ENCODE measurements around the gene PARP8.
"Not testable (repeated sequence)": the region's sequence is repeated elsewhere in the genome, so short reads cannot be mapped to it uniquely, and the experiment has no call there.

PARP8 gene

GRCh38 chr5:50684721-50685120 is 18.3 kb downstream of the PARP8 start:
- no peak for DNase-seq

- DNase-seq, result no peak
Observed at GRCh38 chr5:50687548-50687947, 21.1 kb downstream of the PARP8 start.

- no peak for DNase-seq
Observed at GRCh38 chr5:50691399-50692016, 25.1 kb downstream of the PARP8 start.

- no peak for DNase-seq
Observed at GRCh38 chr5:50694027-50694590, 27.7 kb downstream of the PARP8 start.

- not testable (repeated sequence) for DNase-seq
Observed at GRCh38 chr5:50694626-50695025, 28.2 kb downstream of the PARP8 start.

GRCh38 chr5:50697739-50698138 is 31.3 kb downstream of the PARP8 start:
- no peak for DNase-seq

- DNase-seq, result peak; percentile 36
Observed at GRCh38 chr5:50699737-50700136, 33.3 kb downstream of the PARP8 start.

- no peak for DNase-seq
Observed at GRCh38 chr5:50700706-50701105, 34.3 kb downstream of the PARP8 start.

- DNase-seq, result no peak
Observed at GRCh38 chr5:50702615-50703366, 36.4 kb downstream of the PARP8 start.

GRCh38 chr5:50703367-50703666 is 36.9 kb downstream of the PARP8 start:
- no peak for DNase-seq

- DNase-seq, result no peak
Observed at GRCh38 chr5:50704730-50705129, 38.3 kb downstream of the PARP8 start.

- no peak for DNase-seq
Observed at GRCh38 chr5:50709471-50709870, 43.0 kb downstream of the PARP8 start.

GRCh38 chr5:50710838-50711237 is 44.4 kb downstream of the PARP8 start:
- no peak for DNase-seq

GRCh38 chr5:50711280-50711679 is 44.8 kb downstream of the PARP8 start:
- DNase-seq, result peak; percentile 54

GRCh38 chr5:50712479-50712878 is 46.0 kb downstream of the PARP8 start:
- no peak for DNase-seq

- no peak for DNase-seq
Observed at GRCh38 chr5:50715001-50715400, 48.6 kb downstream of the PARP8 start.

GRCh38 chr5:50716134-50716533 is 49.7 kb downstream of the PARP8 start:
- no peak for DNase-seq

GRCh38 chr5:50717651-50718050 is 51.2 kb downstream of the PARP8 start:
- no peak for DNase-seq

- DNase-seq, result no peak
Observed at GRCh38 chr5:50720061-50720710, 53.7 kb downstream of the PARP8 start.

- no peak for DNase-seq
Observed at GRCh38 chr5:50722223-50722622, 55.8 kb downstream of the PARP8 start.

- no peak for DNase-seq
Observed at GRCh38 chr5:50724262-50724661, 57.8 kb downstream of the PARP8 start.

GRCh38 chr5:50725800-50726474 is 59.5 kb downstream of the PARP8 start:
- DNase-seq, result no peak

GRCh38 chr5:50726475-50727148 is 60.2 kb downstream of the PARP8 start:
- DNase-seq, result no peak

Measured in stimulated activated CD4-positive, alpha-beta T cell treated with anti-CD3 and anti-CD28 coated beads, Interleukin-1b, Interleukin-23, amount 100 ng/mL, for 48 hours (primary cell).